GM19035 (cell line): ENCODE measurements around the gene MOB3B.
A peak's percentile ranks its signal among the peaks of the same experiment; 100 is the strongest.

Experiments used
- ATAC-seq: cut with Tn5 transposase; IDR thresholded peaks from one replicate; pipeline ENCODE4 v1.9.1; 2021; ENCODE audit not compliant: unreplicated experiment

MOB3B gene

DNA sequence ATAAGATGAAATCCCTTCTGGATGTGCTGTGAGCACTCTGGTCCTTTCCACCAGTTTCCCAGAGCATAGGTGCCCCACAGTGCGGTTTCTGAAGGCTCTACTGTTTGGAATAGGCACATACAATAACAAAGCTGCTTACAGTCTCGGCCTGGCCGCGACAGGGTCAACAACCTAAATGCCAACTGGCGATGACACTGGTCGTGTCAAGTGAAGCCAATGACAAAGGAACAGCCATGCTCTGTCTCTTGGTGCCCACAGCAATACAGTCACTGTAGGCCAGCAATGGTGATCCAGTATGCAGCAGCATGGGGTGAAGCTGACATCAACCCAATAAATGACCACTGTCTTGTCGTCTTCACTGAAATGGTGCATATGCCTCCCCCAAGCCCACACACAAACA, 184.8 kb downstream of the MOB3B start:
- ATAC-seq: no peak

DNA sequence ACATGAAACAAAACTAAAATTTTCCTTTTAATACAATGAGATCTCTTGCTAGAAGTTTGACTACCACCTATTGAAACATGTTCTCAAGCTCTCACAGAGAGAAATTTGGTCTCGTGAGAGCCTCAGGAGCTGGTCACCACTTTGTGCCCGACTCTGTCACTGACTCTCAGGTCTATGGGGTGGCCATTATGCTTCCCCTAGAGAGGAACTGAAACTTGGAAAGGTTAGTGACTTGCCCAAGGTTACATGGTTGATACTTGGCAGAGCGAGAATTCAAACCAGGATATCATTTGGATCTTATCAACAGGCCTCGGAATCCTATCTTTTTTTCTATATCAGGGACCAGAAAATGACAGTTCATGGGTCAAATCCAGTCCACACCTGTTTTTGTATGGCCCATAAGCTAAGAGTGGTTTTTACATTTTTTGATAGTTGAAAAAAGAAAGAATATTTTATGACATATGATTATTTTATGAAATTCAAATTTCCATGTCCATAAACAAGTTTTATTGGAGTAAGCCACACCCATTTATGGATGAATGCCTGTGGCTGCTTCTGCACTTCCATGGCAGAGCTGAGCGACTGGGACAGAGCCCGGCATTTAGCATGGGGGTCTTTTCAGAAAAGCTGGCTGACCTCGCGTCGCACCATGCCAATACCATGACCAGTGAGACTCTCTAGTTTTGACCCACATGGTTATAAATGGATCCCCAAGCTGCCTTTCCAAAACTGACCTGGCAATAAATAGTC, 187.9 kb downstream of the MOB3B start:
- ATAC-seq: no peak

DNA sequence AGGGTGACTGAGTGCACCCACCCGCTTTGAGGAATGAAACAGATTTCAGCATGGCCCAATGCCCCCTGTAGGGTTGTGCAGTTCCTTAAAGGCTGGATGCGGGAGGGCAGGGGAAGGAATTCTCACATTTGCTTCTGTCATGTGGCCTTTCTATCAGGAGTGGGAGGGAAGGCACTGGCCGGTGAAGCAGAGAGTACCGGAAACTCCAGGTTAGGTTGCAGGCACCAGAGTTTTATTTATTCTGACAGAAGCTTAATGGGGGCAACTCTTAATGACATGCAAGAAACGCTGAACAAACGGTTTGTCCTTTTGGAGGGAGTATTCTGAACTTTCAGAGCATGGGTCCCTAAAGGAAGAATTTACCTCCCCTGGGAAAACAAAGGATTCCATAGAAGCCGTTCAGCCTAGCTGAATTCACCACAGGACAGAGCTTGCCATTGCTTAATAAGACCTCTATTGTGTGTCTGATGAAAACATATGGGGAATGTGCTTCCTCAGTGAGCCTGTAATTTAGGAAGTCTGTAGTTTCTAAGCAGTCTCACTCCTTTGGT, 188.6 kb downstream of the MOB3B start:
- no peak for ATAC-seq

DNA sequence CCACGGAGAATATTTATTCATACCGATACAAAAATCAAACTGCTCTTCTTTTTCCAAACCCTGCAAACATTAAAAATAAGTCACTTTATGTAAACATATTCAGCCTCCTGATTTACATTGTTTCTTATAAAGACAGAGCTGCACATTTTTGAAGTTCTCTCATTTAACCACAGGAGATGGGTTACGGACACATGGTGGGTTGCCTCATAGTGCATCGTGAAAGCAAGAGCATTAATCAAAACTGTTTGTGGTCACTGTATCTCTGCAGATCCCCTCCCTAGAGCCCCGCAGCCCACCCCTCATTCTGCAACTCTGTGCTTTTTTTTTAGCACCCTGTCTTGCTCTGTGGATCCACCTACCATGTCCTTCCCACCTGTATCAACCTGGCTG, 189.3 kb downstream of the MOB3B start:
- ATAC-seq: no peak

DNA sequence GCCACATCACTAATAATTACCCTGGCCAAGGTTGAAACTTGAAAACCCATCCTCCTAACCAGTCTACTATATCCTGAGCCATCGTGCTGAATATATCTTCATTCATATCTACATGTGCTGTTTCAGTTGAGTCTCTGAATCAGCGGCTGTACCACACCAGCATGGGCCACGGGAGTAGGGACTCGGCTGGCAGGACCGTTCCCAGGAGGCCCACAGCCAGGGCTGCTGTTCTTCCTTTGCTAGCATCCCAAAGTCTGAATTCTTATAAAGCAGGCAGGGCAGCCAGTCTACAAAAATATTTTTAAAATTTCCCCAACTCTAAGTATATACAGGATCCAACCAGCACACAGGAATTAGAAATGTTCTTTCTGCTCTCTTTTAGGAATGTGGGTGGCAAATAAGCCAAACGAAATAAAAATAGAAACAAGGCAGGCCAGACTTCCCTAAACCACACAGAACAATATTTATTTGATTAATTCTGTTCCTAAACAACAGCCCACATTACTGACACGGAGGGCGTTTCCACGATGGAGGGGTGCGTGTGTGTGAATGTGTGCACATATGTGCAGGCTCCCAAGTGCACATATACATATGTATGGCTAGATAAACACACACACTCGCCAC, 189.8 kb downstream of the MOB3B start:
- ATAC-seq: no peak

DNA sequence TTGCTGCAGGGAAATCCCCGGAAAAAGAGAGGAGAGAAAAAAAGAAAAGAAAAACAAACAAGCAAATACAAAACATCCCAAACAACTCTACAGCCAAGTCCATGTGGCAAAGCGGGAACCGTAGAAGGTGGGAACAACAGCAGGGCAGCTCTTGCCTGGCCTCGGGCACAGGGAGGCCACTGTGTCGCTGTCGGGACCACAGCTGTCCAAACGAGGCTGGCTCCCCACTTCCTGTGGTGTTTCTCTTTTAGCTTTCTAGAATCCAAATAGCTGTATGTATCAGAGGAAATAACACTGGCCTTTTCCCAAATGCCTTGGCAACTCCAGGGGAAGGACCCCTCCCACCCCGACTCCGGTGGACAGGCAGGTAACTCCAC, 191.1 kb downstream of the MOB3B start:
- ATAC-seq: no peak

DNA sequence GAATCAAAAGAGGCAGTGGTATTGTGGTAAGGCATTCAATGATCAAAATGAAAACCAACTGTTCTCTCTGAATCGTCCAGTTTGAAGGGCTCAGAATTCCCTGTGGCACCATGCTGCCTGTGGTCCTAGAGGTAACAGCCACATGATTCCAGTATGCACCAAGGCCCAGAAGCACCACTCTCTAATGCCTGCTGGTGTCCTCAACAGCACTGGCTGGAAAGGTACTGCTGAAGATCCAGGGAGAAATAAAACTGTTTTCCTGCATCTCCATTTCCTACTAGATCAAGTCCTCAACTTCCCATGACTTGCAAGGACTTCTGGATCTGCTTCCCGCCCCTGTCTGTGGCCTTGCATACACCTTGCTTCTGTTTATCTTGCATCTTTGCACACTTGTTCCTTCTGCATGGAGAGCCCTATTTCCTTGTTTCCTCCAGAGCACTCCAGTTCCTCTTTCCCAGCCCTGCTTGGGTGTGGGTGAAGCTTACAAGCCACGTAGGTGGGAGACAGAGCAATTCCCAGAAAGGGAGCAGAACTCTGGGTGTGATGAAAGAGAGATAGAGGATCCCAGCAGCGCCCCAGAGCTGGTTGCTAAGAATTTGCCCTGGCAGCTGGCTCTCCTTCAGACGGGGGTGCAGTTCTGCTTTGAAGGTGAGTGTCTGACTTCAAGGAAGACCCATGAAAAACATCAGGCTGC, 191.6 kb downstream of the MOB3B start:
- no peak for ATAC-seq

DNA sequence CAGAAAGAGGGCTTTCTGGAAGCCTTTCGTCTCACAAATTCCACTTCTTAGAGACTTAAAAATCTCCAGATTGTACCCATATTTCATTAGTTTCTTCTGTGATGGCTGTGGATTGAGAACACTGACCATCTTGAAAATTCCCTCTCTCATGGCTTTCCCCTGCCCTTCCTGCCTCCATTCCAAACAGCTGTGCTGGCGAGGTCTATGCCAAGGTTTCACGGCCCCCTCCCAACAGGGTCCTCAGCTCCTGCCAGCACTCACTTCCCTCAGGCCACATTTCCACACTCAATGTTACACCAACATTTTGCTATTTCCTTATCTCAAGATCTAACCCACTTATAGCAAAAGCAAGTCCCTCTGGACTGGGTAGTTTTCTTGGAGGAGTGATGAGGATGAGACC, 192.4 kb downstream of the MOB3B start:
- no peak for ATAC-seq

DNA sequence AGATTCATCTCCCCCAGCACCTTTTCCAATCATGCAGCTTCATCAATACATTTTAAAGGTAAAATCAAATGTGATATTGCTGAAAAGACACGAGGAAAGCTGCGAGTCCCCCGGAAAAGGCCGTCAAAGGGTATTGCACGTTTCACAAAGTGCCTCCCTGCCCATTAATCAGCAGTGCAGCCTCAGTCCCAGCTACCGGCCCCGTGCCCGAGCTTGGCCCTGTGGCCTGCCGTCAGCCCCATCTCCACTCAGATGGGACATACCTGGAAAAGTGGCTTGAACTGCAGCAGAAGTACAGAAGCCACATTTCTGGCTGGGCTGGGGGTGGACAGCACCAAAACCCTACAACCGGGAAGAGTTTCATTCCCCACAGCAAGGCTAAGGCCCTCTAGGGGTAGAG, 192.8 kb downstream of the MOB3B start:
- no peak for ATAC-seq

DNA sequence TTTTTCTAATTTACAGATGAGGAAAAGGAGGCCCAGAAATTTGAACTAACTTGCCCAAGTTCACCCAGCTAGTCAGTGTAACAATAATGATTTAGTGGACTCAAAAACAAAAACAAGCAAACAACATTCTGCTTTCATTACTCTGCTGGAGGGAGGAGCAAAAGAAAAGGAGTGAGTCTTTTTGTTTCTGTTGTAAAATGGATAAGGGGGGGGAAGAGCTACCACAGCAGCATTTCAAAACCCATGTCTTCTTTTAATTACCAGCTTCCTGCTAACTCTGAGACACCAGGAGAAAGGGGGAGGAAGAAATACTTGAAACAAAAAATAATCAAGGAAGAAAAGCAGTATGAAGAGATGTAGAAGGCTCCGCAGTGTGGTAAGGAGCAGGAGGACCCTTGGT, 193.5 kb downstream of the MOB3B start:
- no peak for ATAC-seq

DNA sequence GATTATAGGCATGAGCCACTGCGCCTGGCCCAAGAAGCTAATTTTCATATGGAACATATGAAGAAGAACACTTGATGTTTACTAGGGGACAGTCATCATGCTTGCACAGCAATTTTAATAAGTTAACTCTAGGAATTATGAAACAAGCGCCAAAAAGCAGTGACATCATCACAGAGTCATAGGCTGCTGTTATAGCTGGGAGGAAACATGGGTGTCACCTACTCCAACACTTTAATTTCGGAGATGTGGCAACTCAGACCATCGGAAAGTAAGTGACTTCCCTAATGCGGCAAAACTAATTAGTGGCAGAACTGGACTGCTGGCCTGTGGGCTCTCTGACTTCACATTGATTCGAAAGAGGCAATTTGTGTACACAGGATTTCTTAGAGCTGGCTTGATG, 194.5 kb downstream of the MOB3B start:
- ATAC-seq: no peak

DNA sequence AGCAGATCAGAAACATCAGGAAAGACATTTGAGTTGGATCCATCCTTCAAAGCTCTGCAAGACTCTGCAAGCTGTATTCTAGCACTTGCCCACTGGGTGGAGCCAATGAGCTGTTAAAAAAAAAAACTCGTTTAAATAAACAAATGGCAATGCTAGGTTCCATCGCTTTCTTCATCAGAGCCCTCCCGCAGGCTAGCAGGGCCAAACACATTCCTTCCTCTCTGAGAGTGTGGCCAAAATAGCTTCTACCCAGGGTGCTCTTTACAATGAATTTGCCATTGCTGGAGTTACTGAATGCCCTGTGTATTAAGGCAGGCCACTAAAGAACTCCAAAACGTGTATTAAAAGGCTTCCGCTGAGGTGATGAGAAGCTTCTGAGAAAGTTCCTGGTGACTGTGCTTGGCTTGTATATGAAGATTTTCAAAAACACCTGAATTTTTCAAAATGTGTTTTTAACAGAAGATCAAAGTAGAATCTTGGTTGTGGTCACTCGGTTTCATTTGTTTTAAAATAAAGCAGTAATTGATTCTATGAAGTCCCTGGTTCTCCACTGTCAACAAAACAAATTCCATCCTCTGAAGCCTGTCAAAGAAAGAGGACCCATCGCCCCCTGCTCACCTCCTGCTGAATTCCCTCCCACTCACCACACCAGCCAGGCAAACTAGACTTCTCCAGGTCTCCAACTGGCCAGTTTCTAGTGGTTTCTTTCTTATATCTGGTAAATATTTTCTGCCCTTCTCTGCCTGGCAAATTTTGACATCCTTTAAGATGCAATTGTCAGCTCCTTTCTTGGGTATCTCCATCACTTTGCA, 196.2 kb downstream of the MOB3B start:
- peak; percentile 75 for ATAC-seq

DNA sequence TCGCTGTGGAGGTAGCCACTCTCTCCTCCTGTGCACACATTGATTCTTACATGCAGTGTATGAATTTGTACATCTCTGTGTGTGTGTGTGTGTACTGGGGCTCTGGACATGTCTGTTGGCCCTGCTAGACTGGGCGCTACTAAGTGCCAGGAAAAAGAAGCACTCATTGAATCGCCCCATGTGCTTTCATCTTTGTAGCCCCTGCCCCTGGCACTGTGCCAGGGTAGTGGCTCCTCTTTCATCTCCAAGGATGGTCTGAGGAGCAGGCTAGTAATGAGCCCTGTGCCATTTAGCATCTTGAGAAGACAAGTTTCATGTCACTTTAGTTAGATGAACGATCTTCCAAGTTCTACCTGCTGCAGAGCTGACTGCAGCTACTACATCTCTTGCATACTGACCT, 198.2 kb downstream of the MOB3B start:
- ATAC-seq: no peak

DNA sequence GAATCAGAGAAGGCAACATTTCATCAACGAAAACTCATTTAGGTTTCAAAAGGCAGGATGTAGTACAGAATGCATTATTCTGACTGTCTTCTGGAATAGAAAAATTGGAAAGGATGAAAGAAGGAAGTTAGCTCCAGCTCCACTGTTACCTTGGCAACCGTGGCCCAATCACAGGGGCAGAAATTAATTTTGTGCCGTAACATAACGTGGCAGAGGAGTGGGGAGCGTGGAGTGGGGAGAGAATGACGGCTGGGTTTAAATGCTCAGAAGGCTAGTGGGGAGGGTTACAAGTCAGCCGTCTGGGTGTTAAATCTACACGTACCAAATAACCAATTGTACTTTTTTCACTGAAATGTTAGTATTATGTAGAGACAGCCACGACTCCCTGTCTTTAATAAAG, 200.3 kb downstream of the MOB3B start:
- ATAC-seq: no peak

DNA sequence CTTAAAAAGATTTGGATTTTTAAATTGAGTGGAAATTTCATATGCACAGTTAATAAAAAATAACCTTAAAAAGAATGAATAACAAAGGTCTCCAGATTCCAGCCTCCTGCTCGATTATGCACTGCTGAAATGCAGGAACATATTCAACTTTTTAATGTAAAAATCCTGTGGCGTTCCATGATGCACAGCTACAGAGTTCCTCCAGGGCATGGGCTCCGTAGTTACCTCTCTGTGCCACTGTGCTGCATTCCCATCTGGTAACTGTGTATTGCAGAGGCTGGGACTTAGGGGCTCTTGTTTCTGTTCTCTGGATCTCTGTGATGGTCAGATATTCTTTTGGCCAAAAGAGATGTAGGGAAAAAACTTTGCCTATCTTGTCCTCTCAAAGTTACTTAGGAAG, 201.1 kb downstream of the MOB3B start:
- no peak for ATAC-seq

DNA sequence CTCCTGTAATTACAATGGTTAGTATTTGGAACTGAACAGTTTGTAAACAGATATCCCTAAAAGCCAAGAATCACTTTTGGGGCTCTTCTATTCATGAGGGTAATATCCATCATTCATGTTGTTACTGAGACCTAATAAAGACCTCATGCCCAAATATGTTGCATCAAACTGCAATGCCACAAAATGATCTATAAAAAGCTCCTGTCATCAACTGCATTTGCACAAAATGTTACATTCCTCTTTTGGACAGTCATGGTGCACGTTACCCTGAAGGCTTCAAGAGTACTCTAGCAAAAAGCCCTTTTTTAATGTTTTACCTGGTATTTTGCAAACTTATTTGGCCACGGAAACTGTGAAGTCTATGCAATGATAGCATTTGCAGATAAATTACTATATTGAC, 218.4 kb downstream of the MOB3B start:
- ATAC-seq: no peak

DNA sequence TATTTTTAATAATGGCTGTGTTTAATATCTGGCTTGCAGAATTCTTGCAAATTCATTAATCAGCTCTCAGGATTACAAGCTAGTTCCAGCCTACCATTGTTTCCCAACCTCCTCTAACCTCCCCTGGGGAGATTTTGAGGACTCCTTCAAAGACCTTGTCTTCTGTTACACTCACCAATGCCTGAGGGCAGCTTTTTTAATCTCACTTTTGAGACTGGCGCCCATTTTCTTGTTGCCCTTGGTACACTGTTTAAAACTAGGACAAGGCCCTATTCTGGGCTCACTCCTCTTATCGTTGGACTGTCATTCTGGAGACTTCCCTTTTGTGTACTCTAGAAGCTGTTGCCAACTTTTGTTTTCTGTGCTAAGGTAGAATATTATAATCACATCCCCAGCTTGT, 219.0 kb downstream of the MOB3B start:
- ATAC-seq: no peak

DNA sequence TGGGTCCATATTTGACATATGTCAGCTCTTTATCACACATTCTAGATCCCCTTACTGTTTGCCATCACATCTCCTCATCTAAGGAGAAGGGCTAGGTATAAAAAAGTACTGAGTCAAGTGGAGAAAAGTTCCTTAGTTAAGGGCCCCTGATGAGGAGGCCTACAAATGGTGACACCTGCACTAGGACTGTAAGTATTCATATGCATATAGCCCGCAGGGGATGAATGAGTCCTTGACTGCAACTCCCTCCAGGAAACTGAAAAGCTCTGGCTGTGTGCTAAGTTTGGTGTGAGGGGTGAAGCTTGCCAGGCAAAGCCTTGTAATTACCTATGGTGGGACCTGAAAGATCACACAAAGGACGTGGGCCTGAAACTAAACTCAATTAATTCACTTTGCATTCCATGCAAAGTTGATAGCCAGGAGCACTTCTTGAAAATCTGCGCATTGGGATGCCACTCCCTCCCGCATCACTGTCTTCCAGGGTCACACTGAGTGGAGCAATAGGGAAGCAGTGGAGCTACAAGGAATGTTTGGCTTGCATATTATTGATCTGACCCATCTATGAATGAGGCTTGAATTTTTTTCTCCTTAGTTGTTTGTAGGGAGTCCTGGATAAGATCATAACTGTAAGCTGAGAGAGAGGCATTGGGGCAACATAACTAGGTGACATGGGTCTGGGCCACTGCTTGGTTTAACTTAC, 220.8 kb downstream of the MOB3B start:
- no peak for ATAC-seq

DNA sequence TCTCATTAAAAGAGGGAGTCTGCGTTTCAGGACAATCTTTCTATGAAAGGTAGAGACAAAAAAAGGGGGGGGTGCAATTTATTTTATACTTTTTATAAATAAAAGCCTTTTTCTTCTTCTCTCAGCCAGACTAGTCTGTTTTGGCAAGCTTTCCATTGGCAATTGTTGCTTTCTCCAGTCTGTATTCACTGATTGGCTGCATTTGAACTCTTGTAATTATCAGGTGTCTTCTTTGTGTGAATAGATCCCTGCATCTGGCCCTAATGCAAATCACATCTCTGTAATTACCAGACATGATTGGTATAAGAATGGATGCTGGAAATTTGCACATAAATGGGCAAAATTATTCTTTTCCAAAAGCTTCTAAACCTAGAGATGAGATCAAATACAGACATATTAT, 225.1 kb downstream of the MOB3B start:
- ATAC-seq: no peak

DNA sequence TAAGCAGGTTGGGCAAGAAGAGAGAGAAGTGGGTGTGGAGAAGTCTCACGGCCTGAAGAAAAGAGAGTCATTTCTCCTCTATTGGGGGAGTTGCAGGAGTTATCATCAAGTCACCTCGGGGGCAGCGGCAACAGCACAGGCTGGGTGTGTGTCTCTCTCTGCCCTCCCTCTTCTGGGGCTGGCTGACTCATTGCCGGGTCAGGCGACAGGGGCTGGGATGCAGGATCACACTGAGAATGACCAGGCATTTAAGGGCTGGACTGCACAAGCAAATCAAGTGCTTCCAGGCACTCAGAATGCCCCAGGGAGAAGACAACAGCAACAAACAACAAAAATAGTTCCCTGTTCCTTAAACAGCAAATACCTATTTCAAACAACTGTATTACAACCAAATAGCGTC, 226.4 kb downstream of the MOB3B start:
- ATAC-seq: no peak

DNA sequence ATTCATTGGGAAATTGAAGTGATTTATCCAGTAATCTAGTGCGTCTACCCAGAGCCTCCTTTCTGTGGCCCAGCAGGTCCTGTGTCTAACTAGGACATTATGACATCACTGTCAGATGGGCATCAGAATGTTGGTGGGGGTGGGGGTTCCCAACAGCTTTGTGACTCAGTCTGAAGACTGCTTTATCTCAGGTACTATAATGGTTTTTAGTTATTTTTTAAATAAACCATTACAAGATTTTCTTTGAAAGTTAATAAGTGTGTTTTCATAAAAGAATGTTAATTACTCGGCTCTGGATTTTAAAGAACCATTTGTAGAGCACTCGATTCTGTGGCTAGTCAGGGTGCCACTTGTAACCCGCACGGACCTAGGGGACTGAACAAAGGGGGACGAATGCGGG, 232.6 kb downstream of the MOB3B start, which contains the start of gene EQTN:
Gene EQTN, minus strand, starts transcription at position 101 of the 400 bp plus-strand sequence. Its CDS starts 95 bp downstream, at position 6.
- no peak for ATAC-seq
